NCI-H82 (cell line): ENCODE measurements around the gene RBFOX2.

Experiments used
- DNase-seq: peaks from one replicate; lab custom pipeline; 2025; lab: John Stamatoyannopoulos, UW

RBFOX2 gene

DNA sequence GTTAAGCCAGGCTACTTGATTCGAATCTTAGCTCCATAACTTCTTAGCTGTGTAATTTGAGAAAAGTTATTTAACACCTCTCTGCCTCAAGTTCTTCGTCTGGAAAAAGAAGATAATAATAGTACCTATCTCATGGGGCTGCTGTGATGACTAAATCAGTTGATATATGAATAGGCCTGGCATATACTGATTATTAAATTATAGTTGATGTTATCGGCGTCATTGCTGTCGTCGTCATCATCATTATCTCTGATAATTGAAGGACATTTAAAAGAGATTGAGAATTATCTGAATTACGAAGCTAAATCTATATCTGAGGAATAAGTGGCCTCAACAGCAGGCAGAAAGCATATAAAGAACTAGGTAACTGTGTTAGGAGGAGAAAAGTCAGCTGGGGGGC is 165.9 kb downstream of the RBFOX2 start:
- no peak for DNase-seq

DNA sequence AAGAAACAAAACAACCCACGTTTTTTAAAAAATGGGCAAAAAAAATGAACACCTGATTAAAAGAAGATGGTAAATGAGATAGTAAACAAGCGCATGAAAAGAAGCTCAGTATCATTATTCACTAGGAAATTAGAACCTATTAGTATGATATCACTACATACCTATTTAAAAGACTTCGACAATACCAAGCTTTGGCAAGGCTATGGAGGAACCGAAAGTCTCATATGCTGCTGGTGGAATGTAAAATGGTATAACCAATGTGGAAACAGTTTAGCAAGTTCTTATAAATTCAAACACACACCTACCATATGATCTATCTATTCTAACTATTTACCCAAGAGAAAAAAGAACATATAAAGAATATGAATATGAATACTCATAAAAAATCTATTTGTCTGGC is 167.2 kb downstream of the RBFOX2 start:
- DNase-seq = no peak

DNA sequence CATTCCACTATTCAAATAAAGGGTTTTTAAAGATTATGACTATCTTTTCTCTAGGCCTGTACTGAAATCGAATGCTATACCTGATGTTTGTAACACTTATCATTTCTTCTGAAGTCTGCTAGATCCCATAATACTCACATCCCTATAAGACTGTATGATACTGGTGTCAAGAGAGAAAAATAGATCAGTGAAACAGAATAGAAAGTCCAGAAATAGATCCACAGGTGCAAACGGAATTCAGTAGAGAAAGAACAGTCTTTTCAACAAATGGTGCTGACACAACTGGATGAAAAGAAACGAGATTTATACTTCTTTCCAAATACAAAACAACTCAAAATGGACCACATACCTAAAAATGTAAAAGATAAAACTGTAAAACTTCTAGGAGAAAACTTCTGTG is 167.8 kb downstream of the RBFOX2 start:
- no peak for DNase-seq

DNA sequence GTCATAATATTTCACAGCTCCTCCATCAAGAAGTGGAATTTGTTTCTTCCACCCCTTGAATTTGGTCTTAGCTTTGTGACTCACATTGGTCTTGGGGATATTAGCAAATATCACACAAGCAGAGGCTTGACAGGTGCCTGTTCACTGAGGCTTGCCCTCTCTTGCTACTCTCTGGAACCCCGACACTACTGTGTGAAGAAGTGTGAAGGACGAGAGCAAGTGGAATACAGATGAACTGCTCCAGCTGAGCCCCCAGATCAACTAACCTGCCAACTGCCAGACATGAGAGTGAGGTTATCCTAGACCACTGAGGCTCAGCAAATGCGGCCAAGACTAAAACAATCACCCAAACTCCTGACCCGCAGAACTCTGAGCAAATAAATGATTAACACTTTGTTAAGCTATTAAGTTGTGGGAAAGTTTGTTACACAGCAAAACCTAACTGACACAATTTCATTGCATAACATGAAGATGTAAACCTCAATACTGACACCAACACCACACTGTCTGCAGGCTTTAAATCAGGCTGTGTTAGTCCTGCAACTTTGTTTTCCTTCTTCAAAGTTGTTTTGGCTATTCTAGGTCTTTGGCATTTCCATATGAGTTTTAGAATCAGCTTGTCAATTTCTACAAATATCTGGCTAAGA is 168.4 kb downstream of the RBFOX2 start:
- no peak for DNase-seq

DNA sequence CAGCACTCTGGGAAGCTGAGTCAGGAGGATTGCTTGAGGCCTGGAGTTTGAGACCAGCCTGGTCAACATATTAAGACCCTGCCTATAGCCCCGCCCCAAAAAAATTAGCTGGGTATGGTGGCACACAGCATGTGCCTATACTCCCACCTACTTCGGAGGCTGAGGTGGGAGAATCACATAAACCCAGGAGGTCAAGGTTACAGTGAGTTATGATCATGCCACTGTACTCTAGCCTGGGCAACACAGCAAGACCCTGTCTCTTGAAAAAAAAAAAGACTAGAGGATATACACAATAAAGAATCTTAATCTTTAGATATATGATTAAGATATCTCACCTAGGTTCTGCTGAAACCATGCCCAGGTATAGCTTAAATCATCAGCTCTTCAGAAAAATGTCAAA is 174.3 kb downstream of the RBFOX2 start:
- no peak for DNase-seq

DNA sequence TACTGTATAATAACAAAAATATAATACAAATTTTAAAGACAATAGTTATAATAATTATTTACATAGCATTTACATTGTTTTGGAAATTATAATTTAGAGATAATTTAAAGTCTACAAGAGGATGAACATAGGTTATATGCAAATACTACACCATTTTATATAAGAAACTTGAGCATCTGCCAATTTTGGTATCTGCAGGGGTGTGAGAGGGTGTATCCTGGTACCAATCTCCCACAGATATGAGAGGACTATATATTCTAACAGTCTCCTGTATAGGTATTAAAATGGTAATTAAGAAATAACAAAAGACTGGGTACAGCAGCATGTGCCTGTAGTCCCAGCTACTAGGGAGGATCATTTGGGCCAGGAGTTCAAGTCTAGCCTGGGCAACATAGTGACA is 176.5 kb downstream of the RBFOX2 start:
- DNase-seq = no peak

DNA sequence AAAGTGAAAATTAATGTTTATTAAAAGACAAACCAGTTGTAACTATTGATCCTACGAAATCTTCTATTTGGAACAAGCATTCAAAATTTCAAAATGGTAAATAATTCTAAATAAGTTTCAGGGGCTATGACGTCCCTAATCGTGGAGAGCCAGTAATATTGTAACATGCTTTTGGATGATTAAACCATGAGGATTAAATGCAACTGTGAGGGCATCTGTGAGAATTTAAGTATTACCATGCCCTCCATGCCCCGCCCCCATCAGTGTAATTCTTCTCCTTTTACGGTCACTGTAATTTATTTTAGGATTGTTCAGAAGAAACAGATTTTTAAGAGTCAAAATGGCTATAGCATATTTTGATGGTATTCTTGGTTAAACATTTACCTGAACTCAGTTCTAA is 177.8 kb downstream of the RBFOX2 start:
- DNase-seq = peak; percentile 45

DNA sequence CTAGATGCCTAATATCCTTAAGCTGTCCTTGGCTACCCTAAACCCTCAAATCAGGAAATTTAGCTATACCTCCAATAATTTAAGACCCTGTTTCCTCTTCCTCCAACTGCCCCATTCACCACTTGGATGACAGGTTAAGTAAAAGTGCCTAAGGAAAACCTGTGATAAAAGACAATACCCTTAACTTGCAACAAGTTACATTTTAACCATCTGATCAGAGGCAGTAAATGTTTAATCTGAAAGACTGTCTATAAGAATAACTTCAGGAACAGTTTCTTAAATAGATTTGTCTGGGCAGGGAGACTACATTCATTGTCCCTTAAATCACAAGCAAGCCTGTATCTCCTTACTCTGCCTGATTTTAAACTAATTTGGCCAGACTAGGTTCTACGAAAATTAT is 181.8 kb downstream of the RBFOX2 start:
- DNase-seq = no peak

DNA sequence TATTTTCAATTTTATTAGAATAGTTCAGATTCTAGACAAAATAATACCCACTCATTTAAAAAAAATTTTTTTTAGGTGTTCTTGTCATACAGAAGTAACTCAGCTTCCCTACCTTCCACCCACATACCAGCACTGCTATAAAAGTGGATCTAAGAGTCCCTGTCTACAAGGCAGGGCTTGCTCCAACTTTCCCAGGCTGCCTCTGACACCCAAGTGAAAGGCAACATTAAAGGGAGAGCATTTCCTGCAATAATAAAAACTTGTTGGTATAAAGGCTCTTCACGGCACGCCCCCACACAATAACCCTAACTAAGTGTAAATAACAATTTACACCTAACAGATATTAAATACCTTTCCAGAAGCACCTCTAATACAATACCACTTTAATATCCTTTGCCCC is 183.7 kb downstream of the RBFOX2 start:
- no peak for DNase-seq

DNA sequence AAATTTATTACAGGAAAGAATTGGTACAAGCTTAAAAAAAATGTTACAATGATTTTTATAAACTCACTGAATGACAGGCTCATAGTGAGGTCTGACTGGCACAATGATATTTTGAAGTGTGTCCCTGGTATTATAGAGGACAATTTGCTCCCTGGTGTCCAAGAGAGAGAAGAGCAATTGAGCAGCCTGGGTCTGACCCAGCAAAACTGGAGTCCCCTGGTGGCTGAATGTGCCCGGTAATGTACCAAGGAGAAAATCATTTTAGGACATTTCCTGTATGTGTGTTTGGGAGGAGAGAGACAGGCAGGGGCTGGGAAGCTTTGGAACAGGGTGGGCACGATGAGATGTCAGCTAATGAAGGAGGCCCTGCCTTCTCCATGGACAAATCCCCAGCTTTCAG is 185.7 kb downstream of the RBFOX2 start:
- peak; percentile 51 for DNase-seq

DNA sequence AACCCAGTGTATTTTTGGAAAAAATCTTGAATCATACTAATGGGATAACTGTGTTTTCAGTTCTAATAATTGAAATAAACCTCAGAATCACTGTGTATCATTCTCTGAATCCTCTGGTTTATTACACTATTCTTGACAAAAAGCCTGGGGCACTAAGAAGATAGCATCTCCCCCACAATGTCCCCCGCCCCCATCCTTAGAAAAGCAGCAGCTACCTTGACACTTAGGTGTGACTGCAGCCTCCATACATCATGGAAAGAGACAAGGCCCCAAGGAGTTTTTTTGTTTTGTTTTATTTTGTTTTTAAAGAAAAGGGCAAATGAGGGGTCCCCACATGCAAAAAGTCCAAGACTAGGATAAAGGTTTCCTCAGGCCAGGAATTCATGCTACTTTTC is 186.1 kb downstream of the RBFOX2 start:
- no peak for DNase-seq

DNA sequence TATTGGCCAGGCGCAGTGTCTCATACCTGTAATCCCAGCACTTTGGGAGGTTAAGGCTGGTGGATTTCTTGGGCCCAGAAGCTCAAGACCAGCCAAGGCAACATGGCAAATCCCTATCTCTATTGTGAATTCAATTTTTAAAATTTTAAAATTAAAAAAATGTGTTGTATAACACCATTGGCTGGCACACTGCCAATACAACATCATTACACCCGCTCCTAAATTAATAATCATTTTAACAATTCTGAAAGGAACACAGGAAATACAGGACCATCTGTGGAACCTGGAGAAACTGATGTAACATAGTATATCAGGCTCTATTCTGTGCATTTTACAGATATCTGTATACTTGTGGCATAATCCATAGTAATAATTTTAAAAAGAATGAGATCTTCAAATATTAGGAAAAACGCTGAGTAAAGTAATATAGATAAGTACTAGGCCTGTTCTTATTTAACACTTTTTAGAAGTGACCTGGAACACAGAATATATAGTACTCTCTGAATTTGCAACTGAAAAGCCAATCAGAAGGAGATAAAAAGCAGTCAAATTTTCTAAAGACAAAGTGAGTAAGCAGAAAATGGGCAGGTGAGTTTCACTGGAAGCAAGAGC is 186.6 kb downstream of the RBFOX2 start:
- DNase-seq = no peak

DNA sequence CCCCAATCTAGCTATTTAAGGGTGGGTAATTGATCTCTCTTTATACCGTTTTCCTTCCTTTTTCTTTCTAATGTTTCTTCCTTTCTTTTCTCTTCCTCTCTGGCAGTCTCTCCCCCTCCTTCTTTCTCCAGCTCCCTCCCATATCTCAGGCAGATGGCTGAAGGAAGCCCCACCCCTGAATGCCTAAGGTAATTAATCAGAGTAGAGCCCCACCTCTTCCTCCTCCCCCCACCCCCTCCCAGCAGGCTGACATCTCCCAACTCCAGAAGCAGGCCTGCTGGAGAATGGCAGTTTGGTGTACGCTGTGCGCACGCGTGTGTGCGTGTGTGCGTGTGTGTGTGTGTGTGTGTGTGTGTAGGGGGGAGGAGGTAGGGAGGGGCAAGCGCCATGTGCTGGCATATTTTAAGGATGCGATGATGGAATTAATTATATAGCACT is 188.3 kb downstream of the RBFOX2 start:
- DNase-seq = peak; percentile 97

DNA sequence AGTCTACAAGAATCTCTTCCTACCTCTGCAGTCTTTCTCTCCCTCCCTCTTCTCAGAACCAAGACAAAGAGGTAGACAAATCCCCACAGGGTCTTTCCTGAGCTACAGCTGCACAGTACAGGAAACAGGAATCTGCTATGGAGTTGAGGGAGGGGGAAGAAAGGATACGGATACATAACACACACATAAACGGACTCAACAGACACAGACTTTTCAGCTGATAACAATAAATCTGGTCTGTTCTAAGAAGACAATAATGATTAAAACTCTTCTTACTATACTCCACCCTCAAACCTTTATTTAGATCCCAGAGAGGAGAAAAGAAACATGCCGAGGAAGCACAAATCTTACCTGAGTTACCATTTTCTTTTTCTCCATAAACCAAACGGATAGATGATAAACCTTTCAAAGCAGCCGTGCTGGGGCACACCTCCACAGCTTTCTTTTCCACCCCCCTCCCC is 188.8 kb downstream of the RBFOX2 start:
- DNase-seq = peak; percentile 64

DNA sequence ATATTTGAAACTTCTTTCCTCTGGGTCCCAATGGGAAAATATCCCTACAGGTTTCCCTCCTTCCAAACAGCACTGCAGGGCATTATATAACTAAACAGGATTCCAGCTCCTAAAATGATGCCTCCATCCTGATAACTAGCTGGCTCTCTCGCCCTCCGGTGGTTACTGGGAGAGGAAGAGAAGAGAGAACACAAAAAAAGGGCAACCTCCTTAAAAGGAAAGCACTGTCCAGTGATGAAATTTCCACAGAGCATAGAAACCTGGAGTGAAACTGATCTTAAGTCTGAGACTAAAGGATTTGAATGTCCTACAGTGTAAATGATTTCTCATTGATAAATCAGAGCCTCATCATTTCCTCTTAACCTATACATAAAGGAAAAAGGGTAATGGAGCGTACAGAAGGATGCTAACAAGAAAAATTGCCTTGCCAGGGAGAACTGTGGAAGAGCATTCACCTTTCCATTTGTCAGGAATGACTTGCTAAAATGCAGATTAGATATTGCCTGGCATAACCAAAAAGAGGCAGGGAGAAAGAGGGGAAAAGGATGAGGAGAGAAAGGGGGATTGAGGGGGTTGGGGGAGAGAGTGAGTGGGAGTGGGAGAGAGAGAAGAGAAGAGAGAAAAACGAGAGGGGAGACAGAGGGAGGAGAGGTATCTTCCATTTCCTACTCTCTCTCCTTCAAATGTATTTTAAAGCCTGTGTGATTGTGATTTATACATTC is 189.6 kb downstream of the RBFOX2 start:
- DNase-seq = peak; percentile 51

DNA sequence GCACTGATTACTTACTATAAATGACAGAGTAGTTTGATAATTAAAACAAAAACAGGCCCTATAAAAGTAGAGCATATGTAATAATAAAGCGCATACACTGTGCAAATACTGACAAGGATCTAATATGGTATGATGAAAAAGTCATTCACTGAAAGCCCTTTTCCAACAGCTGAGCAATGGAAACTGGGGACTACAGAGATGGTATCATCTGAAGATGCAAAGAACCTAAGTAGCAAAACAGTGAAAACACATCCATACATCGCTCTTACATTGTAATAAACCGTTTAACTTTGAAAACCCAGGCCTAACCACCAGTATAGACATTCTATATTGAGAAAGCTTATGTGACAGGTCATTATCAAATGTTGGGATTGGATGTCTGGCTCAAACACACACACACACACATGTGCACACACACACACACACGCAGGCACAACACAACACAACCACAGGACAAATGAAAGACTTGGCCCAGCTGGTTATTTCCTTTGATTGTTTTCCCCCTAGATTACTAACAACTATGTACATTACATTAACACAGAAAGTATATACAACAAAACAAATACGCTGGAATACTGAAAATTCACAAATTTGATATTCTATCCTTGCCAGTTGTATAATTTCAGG is 191.4 kb downstream of the RBFOX2 start:
- peak; percentile 3 for DNase-seq

DNA sequence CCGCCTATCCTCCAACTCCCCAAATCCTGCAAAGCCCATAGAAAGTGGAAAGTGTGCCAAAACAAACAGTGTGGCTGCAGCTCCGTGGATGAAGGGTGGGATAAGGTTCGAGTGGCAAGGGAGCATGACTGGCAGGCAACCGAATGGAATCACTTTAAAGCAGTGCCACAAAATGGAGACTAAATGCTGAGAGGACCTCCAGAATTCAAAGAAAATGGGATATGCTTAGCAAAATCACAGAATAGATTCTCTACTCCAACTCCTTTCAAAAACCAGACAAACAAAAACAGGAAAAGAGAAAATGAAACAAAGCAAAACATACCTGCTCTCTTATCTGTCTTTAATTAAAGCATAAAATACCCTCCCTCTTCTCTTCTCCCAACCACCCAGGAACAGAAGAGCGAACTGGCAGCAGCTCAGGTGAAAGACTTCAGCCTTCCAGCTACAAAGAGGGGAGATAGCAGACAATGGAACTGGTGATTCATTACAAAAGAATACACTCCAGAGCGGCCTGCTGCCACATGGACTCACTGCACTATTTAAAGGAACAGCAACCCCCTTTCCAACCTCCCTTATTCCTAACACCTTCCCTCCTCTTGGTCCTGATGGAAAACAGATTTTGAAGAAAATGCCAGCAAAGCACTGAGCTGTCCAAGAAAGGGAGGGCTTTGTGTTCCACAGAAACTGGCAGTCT is 192.5 kb downstream of the RBFOX2 start:
- DNase-seq = peak; percentile 65

DNA sequence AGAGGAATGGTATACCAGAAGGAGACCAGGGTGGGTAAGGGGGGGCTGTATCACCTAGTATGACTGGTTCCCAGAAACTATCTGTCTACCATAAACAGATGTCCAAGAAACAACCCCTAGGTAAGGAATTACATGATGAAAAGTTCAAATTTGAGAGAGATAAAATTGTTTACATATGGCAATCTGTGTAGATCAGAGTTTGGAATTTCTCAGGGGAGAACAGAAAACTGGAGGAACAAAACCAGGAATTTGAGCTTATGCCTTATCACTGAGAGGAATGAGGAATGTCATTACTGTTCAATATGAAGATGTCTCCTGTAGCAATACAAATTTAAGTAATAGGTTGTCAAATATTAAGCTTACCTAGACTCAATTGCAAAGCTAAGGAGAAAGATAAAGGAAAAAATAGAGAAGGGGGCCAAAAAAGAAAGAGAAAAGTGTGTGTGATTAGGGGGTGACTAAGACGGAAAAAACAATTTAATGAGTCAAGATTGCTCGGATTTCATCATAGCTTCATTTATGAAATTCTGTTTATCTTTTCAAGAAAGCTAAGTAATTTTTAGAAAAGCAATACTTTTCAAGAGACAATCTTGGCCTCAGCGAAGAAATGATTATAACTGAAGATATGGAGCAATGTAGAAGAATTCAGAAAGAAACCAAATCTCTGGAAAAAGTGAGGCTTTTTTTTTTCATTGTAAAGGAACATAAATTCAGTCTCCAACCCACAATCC is 193.2 kb downstream of the RBFOX2 start:
- DNase-seq = no peak

DNA sequence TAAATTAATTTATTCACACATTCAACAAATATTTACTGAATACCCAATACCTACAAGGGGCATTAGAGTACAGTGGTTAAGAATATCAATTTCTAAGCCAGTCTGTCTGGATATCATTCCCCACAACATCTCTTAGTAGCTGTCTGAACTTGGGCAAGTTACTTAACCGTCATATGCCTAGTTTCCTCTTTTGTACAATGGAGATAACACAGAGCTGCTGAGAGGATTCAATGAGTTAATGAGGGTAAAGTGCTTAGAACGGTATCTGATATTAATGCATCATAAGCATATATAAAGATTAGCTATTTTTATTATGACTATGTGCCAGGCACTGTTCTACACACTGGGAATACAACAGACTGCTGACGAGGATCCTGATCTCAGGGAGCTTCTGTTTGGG is 194.6 kb downstream of the RBFOX2 start:
- DNase-seq = no peak

DNA sequence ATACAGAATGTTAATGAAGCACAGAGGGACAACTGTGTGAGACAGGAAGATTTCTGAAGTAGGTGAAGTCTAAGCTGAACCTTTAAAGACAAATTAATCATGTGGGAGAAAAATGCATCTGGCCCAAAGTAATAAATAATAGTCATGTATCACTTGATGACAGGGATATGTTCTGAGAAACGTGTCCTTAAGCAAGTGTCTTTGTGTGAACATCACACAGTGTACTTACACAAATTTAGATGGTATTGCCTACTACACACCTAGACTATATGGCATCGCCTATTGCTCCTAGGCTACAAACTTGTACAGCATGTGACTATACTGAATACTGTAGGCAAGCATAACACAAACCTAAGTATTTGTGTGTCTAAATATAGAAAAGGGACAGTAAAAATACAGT is 198.3 kb downstream of the RBFOX2 start:
- DNase-seq = no peak

DNA sequence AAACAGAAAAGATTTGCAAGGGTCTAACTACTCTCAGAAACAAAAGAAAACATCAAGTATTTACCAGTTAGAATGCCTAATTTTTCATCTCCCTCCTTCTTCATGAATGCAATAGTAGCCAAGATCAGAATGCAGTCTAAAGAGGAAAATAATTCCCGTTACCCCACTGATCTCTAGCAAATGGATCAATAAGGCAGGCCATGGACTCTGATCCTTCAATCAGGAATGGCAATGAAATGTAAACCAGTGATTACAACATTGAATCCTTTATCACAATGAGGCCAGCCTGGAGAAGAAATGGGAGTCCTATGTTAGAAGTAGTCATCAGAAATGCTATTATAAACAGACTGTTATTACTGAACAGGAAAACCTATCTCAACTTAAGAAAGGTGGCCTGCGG is 204.4 kb downstream of the RBFOX2 start:
- DNase-seq = no peak

DNA sequence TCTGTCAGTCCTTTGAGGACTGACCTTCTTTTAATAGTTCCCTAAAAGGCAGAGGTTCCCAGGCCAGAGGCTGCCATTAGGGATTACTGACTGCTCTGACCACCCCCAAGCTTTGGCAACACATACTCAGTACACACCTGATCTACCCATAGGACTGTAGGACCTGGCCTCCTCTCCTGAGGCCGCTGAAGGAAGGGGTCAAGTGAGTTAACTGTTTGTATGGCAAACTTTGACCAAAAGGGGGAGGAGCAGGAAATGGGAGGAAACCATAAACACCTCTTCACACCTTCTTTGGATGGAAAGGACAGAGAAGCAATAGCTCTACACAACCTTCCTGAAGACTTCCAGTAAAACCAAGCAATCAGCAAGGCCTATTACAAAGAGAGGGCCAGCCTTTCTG is 207.0 kb downstream of the RBFOX2 start:
- DNase-seq = no peak
